HG03039 (cell line): ENCODE data around the gene IGF2BP3.

ENCODE experiments used
- ATAC-seq: cut with Tn5 transposase; IDR thresholded peaks from one replicate; pipeline ENCODE4 v1.9.1; 2021; ENCODE audit warnings: mild to moderate bottlenecking, moderate library complexity; ENCODE audit not compliant: unreplicated experiment

Gene IGF2BP3

DNA sequence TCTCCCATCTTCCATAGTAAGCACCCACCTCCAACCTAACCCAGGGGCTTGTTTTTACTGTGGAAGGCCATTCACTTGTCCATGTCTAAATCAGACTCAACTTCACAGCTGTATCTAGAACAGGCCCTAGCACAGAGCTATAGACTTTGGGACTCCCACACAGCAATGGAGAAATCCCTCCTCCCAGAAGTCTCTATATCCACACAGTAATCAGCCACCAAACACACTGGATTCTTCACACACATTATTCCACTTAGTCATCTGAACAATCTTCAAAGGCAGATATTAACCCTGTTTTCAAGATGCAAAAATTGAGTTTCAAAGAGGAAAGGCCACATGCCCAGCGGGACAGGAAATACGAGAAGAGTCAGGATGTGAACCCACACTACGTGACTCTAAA is 89.3 kb downstream of the IGF2BP3 start:
- no peak for ATAC-seq

DNA sequence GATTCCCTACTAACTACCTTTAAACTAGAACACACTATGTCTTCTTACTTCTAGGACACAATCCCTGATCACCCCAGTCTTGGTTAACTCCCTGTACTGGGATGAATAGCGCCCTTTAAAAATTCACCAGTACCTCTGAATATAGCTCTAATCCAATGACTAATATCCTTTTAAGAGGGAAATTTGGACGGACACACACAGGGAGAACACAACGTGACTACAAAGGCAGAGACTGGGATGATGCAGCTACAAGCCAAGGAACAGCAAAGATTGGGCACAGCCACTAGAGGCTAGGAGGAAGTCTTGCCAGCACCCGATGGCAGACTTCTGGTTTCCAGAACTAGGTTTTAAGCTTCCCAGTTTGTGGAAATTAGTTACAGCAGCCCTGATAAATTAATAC is 89.7 kb downstream of the IGF2BP3 start:
- ATAC-seq, result no peak

DNA sequence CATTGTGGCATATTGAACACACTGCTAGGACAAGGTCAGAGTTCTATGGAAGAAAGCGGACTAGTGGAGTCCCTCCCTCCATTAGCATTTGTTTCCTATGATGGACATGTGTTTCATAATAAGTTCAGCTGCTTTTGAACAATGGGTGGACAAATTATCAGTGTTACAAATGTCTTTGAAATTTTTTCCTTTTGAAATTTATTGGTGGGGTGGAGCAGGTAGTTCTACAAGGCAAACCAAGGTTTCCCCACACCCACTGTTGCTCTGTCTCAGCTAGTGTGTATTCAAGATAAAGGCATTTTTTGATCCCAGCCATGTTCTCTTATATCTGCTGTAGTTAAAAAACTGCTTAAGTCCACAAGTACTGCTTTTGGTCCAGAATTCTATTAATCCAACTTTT is 91.3 kb downstream of the IGF2BP3 start:
- ATAC-seq, result no peak

DNA sequence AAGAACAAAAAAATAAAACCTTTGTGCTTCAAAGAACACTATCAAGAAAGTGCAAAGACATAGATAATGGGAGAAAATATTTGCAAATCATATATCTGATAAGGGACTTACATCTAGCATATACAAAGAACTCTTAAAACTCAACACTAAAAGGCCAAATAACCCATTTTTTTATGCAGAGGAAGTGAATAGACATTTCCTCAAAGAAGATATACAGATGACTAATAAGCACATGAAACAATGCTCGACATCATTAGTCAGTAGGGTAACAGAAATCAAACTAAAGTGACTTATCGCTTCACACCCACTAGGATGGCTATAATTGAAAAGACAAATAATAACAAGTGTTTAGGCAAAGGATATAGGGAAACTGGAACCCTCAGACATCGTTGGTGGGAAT is 93.2 kb downstream of the IGF2BP3 start:
- ATAC-seq, result no peak

DNA sequence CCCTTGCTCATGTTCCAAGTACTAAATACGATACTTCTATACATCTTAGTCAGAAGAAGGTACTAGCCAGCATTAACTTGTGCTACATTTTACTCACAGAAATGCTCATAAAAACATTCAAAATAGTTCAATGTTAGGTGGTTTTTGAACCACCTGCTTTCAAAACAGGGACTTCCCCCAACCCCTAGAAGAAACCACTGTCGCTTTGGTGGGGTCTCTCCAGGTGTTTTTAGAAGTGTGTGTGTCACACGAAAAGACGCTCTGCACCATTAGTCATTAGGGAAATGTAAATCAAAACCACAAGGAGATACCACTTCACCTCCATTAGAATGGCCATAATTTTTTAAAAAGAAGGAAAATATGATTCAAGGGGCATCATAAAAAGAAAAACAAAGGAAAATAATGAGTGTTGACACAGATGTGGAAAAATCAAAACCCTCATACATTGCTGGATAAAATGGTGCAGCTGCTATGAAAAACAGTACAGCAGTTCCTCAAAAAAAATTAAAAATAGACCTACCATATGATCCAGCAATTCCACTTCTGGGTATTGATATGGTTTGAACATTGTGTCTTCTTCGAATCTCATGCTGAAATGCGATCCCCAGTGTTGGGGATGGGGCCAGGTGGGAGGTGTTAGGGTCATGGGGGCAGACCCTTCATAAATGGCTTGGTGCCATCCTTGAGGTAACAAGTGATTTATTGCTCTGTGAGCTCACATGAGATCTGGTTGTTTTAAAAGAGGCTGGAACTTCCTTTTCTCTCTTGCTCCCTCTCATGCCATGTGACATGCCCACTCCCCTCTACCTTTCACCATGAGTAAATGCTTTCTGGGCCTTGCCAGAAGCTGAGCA is 96.9 kb downstream of the IGF2BP3 start:
- ATAC-seq, result peak; percentile 62

DNA sequence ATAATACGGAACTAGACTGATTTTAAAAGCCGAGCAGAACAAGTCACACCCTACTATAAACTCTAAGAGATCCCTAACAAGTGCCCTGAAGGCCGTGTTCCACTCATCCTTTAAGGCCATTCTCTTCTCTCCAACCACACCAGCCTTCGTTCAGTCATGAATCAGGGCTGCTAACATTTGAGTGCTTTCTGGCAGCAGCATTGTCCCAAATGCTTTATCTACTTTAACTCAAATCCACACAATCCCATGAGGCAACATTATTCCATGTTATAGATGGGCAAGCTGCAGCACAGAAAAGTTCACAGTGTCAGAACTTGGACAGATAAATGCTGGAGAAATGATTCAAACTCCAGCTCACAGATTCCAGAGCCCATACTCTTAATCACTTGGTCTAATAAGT is 97.7 kb downstream of the IGF2BP3 start:
- ATAC-seq, result no peak

DNA sequence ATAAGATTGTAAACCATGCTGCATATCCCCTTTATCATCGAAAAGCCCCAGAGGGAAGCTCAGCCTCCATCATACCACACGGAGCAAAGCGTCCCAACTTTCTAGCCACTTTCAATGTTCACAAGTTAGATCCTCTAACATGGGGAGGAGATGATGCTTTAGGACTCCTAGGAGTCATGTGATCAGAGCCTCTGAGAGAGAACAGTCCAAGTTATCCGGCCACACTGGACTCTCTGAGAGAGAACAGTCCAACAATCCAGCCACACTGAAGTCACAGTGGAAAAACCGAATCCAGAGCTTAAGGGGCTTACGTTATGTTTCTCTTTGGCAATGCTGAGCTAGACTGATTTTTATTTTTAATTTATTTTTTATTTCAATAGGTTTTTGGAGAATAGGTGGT is 98.6 kb downstream of the IGF2BP3 start:
- ATAC-seq, result no peak

DNA sequence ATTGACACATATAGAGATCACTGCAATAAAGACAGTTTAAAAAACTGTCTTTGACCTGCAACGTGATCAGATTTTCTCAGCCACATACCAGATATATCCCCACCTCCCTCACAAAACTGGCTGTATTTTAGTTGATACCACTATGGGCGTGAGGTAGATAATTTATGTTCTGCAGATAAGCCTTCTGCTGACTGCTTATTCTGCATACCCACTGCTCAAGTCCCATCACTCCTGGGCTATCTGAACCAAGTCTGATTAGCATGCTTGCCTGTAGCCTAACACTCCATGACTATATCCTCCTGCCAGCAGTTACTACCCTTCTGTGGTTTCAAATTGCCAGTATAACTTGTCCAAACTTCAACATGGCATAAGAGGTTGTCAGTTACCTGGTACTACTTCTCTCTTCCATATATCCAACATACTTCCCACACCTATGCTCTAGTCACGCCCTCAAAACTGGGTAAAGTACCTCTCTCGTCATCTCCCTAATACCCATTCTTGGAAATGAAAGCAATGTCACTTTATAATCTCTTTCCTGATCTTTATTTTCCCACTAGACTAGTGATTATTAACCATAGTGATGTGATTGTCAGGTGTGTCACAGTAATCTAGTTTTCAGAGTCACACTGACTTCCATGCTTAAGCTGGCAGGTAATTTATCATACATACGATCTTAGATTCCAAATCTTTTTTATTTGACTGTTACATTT is 100.4 kb downstream of the IGF2BP3 start:
- no peak for ATAC-seq

DNA sequence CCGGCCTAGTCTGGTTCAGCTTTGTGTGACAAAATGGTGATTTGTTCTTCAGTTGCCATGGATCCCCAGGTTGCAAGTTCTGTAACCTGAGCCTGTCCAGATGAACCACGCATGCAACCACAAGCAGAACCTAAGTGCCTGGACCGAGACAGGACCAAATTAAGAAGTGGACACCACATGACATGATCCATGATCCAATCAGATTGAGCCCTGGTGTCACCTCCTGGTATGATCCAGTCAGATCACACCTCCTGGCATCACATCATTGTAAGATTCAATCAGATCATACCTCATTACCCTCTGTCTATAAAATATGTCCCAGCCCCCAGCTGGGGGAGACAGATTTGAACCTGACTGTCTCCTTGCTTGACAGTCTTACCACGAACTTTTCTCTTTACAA is 101.2 kb downstream of the IGF2BP3 start:
- no peak for ATAC-seq

DNA sequence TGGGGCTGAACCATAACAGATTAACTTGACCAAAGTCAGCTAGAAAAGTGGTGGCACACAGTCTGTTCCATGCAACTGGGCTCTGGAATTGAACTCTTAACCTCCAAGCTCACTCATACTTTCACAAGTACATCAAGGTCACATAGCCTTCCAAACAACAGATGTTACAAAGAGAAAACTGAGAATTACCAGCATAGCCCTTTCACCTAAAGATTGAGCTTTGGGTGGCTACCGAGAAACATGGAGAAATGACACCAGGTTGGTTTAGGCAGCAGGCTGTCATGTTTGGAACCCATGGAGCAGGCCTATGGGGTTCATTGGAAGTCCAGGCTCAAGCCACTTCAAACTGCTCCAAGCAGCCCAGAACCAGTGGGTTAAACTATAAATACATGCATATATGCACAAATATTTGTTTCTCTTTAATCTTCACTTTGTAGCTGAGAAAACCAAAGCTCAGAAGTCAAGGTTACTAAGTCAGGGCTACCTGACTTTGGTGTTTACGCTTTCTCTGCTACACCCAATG is 112.1 kb downstream of the IGF2BP3 start:
- ATAC-seq, result no peak

DNA sequence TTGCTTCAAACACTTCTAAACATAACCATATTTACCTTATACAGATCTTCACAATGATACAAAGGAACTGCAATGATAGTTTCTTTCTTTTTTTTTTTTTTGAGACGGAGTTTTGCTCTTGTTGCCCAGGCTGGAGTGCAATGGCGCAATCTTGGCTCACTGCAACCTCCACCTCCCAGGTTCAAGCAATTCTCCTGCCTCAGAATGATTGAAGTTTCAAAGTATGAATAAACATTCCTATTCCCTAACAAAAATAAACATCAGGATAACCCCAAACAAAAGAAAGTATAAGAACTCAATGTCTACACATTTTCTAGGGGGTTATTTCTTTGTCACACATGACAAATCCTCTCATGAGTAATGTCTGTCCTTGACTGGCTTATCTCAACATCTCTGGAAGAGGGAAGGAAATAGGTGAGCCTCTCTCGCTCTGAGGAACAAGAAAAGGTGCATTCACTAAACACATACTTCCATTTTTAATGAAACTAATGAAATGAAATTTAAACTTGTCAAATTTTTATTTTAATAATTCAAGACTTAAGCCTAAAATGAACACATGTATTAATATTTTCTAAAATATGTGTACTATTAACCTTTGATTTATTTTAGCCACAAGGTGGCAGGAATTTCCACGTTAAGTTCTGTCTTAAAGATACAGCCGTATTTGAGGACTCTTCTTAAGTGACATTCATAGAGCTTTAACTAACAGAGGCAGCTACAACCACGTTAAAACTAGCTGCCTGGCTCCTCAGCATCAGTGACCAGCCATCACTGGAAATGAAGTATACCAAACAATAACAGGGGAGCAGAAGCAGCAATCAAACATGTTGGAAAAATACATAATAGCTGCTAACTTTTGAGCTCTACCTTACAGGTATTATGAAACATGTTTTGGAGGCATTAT is 112.8 kb downstream of the IGF2BP3 start:
- ATAC-seq, result no peak

DNA sequence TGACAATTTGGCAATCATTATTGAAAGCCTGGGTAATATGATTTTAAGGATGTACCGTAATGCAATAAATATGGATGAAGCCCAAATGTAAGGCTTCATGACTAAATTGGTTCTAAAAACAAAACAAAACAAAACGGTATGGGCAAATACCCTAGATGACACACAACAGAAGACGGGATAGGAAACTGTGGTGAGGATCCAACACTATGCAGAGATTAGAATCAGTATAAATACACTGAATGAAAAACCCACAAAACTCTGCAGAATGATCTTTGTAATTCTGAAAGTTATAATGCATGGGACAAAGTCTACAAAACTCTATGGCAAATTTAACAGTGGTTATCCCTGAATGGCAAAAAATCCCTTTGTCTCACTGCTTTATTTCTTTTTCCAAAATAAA is 113.6 kb downstream of the IGF2BP3 start:
- no peak for ATAC-seq

DNA sequence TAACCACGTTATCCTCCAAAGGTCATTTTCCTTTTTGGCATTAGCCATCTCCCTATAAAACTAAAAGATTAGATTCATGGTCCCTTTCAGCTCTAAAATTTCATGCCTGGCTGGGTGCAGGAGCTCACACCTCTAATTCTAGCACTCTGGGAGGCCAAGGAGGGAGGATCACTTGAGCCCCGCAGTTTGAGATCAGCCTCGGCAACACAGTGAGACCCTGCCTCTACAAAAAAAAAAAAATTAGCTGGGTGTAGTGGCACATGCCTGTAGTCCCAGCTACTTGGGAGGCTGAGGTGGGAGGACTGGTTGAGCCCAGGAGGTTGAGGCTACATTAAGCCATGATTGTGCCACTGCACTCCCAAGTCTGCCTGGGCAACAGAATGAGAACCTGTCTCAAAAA is 114.1 kb downstream of the IGF2BP3 start:
- no peak for ATAC-seq

DNA sequence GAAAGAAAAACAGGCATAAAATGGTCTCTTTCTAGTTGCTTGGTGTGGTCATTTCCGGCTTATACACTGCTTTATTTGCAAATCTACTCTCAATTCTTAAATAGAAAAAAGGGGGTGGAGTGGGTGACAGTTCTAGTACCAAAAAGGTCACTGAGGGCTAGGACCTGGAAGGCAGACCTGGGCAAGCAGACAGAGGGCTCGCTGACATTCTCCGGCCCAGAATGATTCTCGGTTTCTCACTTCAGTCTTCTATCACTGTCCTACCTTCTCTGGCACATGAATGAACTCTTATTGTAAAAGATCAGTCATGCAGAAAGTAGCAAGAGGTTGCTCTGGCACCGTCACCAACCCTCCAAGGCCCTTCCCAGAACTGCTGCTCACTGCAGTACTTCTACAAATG is 117.1 kb downstream of the IGF2BP3 start:
- ATAC-seq, result no peak

DNA sequence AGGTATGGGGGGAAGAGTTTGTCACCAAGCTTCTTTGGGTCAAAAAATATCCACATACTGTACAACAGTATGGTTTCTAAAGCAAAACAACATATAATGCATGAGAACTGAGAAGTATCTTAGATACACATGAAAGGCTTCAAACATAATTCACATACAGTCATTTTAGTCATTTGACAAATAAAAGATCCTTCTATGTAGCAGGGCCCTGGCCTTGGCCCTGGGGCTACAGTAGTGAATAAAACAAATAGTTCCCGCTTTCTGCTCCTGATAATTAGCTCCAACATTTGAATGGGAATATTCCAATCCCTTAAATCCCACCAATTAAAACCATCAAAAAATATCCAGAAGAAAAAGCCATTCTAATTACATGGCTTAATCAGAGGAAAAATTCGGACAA is 119.8 kb downstream of the IGF2BP3 start:
- ATAC-seq, result no peak

DNA sequence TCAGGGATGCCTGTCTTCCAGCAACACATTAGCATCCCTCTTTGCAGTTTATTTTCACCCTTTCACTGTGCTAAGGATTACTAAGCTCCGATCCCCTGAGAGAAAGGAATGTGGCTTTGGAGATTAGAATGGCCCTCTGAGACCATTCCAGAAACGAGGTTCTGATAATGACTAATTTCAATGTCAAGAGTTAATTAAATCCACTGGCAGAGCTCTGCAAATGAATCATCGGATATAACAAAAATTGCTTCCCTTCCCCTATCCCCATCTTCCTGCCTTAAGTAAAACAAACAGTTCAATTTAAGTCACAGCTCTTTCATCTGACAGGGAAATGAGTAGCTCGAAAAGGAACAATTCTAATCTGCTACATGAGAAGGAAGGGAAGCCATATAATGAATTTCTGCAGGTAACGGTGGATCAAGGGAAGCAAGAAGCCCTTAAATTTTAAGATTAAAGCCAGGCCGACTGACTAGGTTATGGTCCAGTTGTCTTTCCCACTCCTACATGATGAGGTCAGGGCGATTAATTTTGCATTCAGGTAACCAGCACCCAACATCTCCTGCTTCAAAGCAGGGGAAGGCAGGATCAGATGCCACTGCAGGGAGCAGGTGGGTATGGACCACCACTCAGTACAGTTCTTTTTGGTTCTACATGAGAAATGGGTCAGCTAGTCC is 120.7 kb downstream of the IGF2BP3 start:
- no peak for ATAC-seq

DNA sequence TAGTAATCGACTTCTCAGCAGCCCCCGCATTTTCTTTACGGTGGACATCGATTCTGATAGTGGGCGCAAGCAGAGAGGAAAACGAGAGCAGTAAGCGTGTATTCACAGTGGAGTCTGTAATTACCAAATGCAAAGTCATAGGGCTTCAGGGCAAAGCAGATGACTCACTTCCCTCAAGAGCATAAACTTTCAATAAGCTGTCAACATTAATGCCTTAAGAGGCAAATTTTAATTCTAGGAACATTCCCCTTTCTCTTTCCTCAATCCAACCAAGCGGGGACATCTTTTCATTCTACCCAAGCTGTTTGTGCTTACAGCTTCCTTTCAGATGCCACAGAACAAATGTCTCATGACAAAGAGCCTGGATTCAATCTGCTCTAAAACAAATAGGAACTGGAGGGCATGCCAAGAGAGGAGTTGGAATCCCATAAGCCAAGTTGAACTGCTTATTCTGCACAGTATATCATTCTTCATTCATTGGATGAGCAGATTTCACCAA is 122.6 kb downstream of the IGF2BP3 start:
- ATAC-seq, result no peak

DNA sequence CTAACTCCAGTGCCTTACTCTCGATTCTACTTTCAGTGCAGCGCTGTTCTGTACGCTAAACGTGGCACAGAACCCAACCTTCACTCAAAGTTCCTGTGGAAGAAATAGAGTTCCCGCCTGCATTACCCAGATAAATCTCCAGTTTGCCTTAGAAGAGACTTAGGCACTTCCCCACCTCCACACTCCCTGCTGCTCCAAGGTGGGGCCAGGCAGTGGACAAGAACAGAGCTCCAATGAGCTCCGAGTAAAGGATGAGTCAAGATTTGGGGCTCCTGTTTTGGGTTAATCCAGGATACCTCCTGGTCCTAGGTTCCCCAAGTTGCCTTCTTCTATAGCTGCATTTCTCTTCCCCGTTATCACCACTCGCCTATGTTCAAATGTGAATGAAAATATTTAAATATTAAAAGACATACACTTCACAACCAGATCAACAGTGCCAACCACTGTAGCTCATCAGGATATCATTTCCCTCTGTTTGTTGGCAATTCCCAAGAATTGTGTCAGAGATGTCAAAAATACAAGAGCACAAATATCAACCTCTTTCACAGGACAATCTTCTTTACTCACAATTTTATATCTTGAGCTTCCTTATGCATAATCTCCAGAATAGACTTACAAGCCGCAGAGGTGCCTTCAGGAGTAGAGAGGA is 123.1 kb downstream of the IGF2BP3 start:
- ATAC-seq, result no peak

DNA sequence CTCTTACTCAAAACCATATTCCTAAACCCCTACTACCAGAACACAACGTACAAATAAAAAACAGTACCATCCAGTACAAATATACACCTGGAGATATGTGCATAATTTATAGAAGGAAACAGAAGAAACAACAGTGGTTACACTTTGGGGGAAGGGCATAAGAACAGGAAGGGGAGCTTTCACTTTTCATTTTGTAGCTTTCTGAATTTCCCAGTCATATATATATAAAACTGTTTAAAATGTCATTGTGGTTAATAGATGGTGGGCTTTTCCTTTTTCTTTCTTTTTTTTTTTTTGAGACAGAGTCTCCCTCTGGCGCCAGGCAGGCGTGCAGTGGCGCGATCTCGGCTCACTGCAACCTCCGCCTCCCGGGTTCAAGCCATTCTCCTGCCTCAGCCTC is 124.0 kb downstream of the IGF2BP3 start:
- ATAC-seq, result no peak

DNA sequence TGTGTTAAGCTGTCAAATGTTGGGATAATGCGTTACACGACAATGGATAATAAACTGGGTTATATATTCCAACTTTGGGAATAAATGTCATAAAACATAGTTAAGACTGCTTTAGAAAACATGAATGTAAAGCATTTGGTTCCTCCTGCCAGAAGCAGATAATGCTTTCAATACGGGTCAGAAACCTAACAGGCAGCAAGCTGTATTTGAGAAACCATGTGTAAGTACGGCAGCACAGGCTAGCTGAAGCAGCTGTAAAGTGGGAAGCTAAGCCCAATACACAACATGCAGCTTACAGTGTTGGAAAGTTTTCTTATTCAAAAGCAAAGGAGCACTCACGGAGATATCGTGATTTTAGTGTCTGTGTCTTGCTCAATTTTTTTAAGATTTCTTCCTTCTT is 124.7 kb downstream of the IGF2BP3 start:
- ATAC-seq, result no peak
